ENCODE measurements around the gene DGKI. TPM values are rescaled to one million over a fixed set of nuclear protein-coding genes. Genes with fewer than 3 reads are reported as not detected.

Gene DGKI
- total RNA-seq, 1 experiment from 2014 or later = not detected

DNA sequence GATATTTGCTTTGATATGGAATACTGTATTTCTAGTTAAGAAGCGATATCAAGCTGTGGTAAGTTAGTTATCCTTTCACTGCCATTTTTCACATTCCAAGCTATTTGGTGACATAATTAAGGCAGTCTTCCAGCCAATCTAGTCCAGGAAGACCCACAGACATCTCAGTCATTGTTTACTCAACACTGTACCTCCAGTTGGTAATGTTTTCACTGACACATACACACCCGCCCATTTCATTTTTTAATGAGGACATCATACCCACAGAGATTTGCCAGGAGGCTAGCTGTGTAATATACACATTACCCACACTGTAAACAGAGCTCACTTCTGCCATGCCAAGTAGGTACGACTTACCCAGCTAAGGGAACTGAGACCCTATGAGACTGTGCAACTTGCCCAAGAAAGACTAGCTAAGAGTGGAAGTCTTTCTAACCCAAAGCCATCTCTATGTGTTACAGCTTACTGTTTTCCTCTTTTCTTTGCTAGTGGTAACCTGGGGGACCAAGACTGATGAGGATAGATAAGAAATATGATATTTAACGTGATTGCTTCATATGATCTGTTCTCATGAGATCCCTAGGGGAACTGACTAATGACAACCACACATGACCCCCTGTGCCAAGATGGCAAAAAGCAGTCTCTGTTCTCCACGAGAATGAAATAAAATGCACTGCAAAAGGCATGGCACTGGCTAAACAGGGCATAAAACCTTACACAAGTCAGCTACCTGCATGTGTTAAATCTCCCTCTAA is 179.0 kb downstream of the DGKI start:
- Histone ChIP-seq H3K9ac (ENCODE audit: low read length) (no peak overlapping the region), H3K27ac (ENCODE audit: low read length) (no peak overlapping the region), H3K4me1 (ENCODE audit: low read length) (no peaks in the 10 kb centered on the region), H3K27me3 (ENCODE audit: low read length) (no peaks in the 10 kb centered on the region), H3K4me3 (ENCODE audit: low read length) (no peak overlapping the region), H3K36me3 (ENCODE audit: insufficient read depth, low read length) (no peaks in the 10 kb centered on the region), H3K9me3 (ENCODE audit: low read length) (no peaks in the 10 kb centered on the region), H2AFZ (ENCODE audit: low read length) (no peak overlapping the region), H4K20me1 (ENCODE audit: insufficient read depth, low read depth, low read length) (no peaks in the 10 kb centered on the region; the same call in 1 of the 2 replicates), H3K4me2 (ENCODE audit: low read depth, low read length, poor library complexity, severe bottlenecking) (no peak overlapping the region), H3K9me2 (replicated peaks; ENCODE audit: insufficient read depth, low read length) (no peaks in the 10 kb centered on the region), H3K79me2 (ENCODE audit: low read length) (no peaks in the 10 kb centered on the region)
- DNase-seq = no peak

DNA sequence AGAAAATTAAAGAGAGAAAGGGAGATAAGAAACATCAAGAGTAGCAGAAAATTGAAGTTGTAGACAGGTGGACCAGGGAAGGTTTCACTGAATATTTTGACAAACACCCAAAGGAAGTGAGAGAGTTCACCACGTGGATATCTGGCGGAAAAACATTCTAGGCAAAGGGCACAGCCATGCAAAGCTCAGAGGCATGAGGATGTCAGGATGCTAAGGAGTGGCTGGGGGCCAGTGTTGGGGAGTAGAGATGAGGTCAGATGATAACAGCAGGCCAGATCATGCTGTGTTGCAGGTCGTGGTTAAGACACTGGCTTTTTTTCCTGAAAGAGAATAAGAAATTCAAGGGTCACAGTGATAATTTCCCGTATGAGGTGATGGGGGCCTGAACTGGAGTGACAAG is 181.9 kb downstream of the DGKI start:
- no peak overlapping the region for H3K4me2 ChIP-seq (ENCODE audit: low read depth, low read length, poor library complexity, severe bottlenecking)
- no peak for DNase-seq
- H3K9me2 ChIP-seq (replicated peaks; ENCODE audit: insufficient read depth, low read length) = no peaks in the 10 kb centered on the region

DNA sequence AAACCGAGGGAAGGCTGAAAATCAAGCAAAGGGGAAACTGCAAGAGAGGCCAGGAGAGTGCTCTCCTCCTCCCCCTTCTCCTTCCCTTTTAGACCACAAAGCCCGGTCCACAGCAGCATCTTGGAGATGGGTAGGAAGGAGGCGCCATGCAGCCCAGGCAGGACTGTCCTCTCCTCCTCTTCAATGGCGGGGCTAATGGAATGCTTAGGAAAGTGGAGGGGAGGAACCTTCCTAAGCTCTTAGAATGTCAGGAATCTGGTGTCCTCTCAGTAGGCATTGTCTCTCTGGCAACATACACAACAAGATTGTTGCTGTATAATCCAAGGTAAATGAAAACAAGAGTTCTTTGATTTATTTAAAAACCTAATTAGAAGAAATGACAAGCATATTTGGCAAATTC is 185.1 kb downstream of the DGKI start:
- no peak overlapping the region for H3K27ac ChIP-seq (ENCODE audit: low read length)
- no peak overlapping the region for H3K4me3 ChIP-seq (ENCODE audit: low read length)
- DNase-seq = no peak
- H3K36me3 ChIP-seq (ENCODE audit: insufficient read depth, low read length) = no peaks in the 10 kb centered on the region
- H3K79me2 ChIP-seq (ENCODE audit: low read length) = no peaks in the 10 kb centered on the region
- H4K20me1 ChIP-seq (ENCODE audit: insufficient read depth, low read depth, low read length) = no peaks in the 10 kb centered on the region
- H3K27me3 ChIP-seq (ENCODE audit: low read length) = no peaks in the 10 kb centered on the region
- H2AFZ ChIP-seq (ENCODE audit: low read length) = no peak overlapping the region
- no peaks in the 10 kb centered on the region for H3K9me3 ChIP-seq (ENCODE audit: low read length)
- no peaks in the 10 kb centered on the region for H3K4me1 ChIP-seq (ENCODE audit: low read length)
- no peaks in the 10 kb centered on the region for H3K9me2 ChIP-seq (replicated peaks; ENCODE audit: insufficient read depth, low read length)
- H3K9ac ChIP-seq (ENCODE audit: low read length) = no peak overlapping the region
- H3K4me2 ChIP-seq (ENCODE audit: low read depth, low read length, poor library complexity, severe bottlenecking) = no peak overlapping the region

More for the DNA sequence above, 181.9 kb downstream of the DGKI start:
- H3K4me1 ChIP-seq (ENCODE audit: low read length) = no peaks in the 10 kb centered on the region
- no peak overlapping the region for H3K27ac ChIP-seq (ENCODE audit: low read length)
- H3K36me3 ChIP-seq (ENCODE audit: insufficient read depth, low read length) = no peaks in the 10 kb centered on the region
- H3K79me2 ChIP-seq (ENCODE audit: low read length) = no peaks in the 10 kb centered on the region
- H3K27me3 ChIP-seq (ENCODE audit: low read length) = no peaks in the 10 kb centered on the region
- H3K4me3 ChIP-seq (ENCODE audit: low read length) = no peak overlapping the region
- no peaks in the 10 kb centered on the region for H4K20me1 ChIP-seq (ENCODE audit: insufficient read depth, low read depth, low read length)
- no peak overlapping the region for H2AFZ ChIP-seq (ENCODE audit: low read length)
- no peak overlapping the region for H3K9ac ChIP-seq (ENCODE audit: low read length)
- H3K9me3 ChIP-seq (ENCODE audit: low read length) = no peaks in the 10 kb centered on the region

DNA sequence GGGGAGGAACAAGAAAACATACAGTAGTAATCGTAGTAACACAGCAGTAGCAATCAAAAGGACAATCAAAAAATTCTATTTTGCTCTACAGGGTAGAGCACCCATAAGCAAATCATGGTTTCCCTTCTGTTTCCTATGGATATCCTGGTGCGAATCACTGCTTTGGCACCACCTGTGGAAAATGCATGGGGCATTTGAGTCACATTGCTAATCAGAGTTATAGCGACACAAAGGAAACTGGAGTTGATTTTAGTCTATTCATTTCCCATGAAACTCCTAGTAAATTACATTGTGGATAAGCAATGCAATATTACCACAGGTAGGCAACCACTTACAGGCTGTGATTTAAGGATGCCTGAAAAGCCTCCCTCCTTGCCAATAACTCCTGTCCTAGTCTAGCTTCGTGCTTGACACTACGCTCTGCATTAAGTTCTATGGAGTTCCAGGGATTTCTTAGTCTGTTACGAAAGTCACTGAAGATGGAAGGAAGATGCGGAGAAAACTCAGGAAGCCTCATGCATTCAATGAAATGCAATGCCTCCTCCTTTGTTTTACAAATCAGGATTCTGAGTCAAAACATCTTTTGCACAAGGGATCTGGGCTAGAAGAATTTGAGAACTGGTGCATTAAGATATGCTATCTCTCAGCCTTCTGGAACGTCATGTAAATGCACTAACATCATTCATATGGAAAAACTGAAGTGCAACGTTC is 188.4 kb downstream of the DGKI start:
- Histone ChIP-seq H3K27me3 (ENCODE audit: low read length) (no peaks in the 10 kb centered on the region), H2AFZ (ENCODE audit: low read length) (no peak overlapping the region), H3K4me3 (ENCODE audit: low read length) (no peak overlapping the region), H3K9me3 (ENCODE audit: low read length) (no peaks in the 10 kb centered on the region), H3K79me2 (ENCODE audit: low read length) (no peaks in the 10 kb centered on the region), H3K36me3 (ENCODE audit: insufficient read depth, low read length) (no peaks in the 10 kb centered on the region), H3K9me2 (replicated peaks; ENCODE audit: insufficient read depth, low read length) (no peaks in the 10 kb centered on the region), H3K9ac (ENCODE audit: low read length) (no peak overlapping the region), H3K27ac (ENCODE audit: low read length) (no peak overlapping the region), H3K4me1 (ENCODE audit: low read length) (no peaks in the 10 kb centered on the region), H3K4me2 (ENCODE audit: low read depth, low read length, poor library complexity, severe bottlenecking) (no peak overlapping the region), H4K20me1 (ENCODE audit: insufficient read depth, low read depth, low read length) (no peaks in the 10 kb centered on the region)
- DNase-seq = no peak

DNA sequence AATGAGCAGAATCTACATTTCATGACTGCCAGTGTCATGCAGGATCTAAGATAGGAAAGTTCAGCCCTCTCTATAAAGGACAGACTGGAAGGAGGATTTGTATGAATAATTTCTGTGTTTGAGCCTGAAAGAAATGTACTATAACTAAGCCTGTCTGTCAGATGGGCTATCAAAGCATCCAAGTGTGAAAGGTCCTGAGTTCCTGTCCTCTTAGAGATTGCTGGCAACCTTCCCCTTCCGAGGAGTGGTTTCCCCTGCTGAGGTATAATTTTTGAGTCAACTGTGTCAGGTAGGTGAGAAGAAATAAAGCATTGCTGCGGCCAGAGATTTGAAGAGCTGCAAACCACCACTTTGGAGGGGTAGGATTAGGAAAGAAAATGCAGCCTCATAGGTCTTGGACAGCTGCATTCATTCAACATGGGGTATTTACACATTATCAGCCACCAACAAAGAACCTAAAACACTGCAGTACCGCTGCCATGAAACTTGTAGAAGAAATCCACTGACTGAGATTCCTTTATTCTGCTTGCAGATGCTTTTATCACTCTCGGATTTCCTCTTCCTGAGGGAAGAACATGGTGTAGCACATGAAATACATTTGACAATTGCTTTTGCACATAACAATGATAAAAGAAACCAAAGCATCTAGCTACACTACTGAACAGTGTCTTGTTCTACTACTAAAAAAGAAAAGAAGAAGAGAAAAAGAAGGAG is 189.1 kb downstream of the DGKI start:
- Histone ChIP-seq H3K9me3 (ENCODE audit: low read length) (no peaks in the 10 kb centered on the region), H3K79me2 (ENCODE audit: low read length) (no peaks in the 10 kb centered on the region), H3K4me2 (ENCODE audit: low read depth, low read length, poor library complexity, severe bottlenecking) (no peak overlapping the region), H3K27ac (ENCODE audit: low read length) (no peak overlapping the region), H3K4me3 (ENCODE audit: low read length) (no peak overlapping the region), H4K20me1 (ENCODE audit: insufficient read depth, low read depth, low read length) (no peaks in the 10 kb centered on the region), H3K9ac (ENCODE audit: low read length) (no peak overlapping the region), H2AFZ (ENCODE audit: low read length) (no peak overlapping the region), H3K9me2 (replicated peaks; ENCODE audit: insufficient read depth, low read length) (no peaks in the 10 kb centered on the region), H3K4me1 (ENCODE audit: low read length) (no peaks in the 10 kb centered on the region), H3K36me3 (ENCODE audit: insufficient read depth, low read length) (no peaks in the 10 kb centered on the region), H3K27me3 (ENCODE audit: low read length) (no peaks in the 10 kb centered on the region)
- no peak for DNase-seq

DNA sequence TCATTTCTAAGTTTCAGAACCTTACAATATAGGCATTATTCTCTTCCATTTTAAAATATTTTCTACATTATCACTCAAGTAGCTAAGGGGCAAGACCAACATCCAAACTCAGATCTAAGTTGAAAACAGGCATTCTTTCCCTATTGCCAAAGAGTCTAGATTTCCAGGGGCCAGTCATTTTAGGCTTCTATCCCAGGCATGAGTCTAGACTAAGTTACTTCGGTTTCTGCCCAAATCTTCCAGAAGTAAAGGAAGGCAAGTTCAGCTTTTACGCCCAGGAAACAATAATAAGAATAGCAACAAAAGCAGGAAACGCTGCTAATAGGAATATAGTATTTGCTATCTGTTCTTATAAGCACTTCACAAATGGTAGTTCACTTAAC is 189.9 kb downstream of the DGKI start:
- no peaks in the 10 kb centered on the region for H3K27me3 ChIP-seq (ENCODE audit: low read length)
- H3K9me2 ChIP-seq (replicated peaks; ENCODE audit: insufficient read depth, low read length) = no peaks in the 10 kb centered on the region
- H3K4me1 ChIP-seq (ENCODE audit: low read length) = no peaks in the 10 kb centered on the region
- no peak overlapping the region for H3K27ac ChIP-seq (ENCODE audit: low read length)
- no peak overlapping the region for H3K4me2 ChIP-seq (ENCODE audit: low read depth, low read length, poor library complexity, severe bottlenecking)
- no peaks in the 10 kb centered on the region for H4K20me1 ChIP-seq (ENCODE audit: insufficient read depth, low read depth, low read length)
- H3K9me3 ChIP-seq (ENCODE audit: low read length) = no peaks in the 10 kb centered on the region
- no peaks in the 10 kb centered on the region for H3K79me2 ChIP-seq (ENCODE audit: low read length)
- H3K9ac ChIP-seq (ENCODE audit: low read length) = no peak overlapping the region
- no peak overlapping the region for H2AFZ ChIP-seq (ENCODE audit: low read length)
- DNase-seq = no peak
- H3K4me3 ChIP-seq (ENCODE audit: low read length) = no peak overlapping the region
- H3K36me3 ChIP-seq (ENCODE audit: insufficient read depth, low read length) = no peaks in the 10 kb centered on the region

DNA sequence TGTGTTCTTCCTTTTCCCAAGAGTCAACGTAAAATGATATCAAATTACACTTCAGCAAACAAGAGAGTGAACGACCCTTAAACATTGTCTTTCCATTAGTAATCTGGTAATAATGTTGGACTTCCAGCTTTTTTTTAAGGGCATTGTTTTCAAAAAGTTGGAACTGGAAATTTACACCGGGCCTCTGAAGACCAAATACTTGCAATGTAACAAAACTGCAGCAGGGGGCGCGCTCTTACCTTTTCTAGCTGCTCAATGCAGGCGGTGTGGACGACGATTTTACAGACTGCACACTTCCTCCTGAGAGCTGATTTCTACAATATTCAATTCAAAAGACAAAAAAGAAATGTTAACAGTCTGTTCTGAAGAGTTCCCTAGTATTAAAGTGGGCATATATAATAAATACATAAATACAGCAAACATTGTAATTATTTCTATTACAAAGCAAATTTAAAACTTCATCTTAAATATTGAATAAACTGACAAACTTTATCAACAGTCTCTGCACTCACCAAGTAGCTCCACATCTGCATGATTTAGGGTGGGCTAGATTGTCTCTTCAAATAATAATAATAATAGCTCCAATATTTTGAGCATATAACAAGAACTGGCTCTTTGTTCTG is 190.4 kb downstream of the DGKI start:
- Histone ChIP-seq H2AFZ (ENCODE audit: low read length) (no peak overlapping the region), H3K27ac (ENCODE audit: low read length) (no peak overlapping the region), H3K9ac (ENCODE audit: low read length) (no peak overlapping the region), H3K4me2 (ENCODE audit: low read depth, low read length, poor library complexity, severe bottlenecking) (no peak overlapping the region), H3K36me3 (ENCODE audit: insufficient read depth, low read length) (no peaks in the 10 kb centered on the region), H3K79me2 (ENCODE audit: low read length) (no peaks in the 10 kb centered on the region), H4K20me1 (ENCODE audit: insufficient read depth, low read depth, low read length) (no peaks in the 10 kb centered on the region), H3K27me3 (ENCODE audit: low read length) (no peaks in the 10 kb centered on the region), H3K9me3 (ENCODE audit: low read length) (no peaks in the 10 kb centered on the region), H3K4me3 (ENCODE audit: low read length) (no peak overlapping the region), H3K4me1 (ENCODE audit: low read length) (no peaks in the 10 kb centered on the region), H3K9me2 (replicated peaks; ENCODE audit: insufficient read depth, low read length) (no peaks in the 10 kb centered on the region)
- peak; percentile 87 for DNase-seq

DNA sequence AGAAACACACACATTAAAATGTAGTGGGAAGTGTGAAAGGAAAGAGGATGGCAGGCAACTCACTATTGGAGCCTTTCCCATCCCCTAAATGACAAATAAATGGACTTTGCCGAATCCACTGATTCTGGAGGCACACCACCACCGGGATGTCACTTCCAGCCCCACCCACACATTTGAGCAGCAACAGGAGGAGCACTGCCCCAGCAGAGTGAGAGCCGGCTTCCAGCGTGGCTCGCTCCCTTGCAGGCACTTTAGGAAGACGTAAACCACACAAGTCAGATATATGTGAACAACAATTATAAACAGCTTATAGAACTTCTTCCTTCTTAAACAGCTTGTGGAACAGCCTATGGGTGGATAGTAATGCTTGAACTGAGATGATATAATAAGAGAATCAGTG is 191.0 kb downstream of the DGKI start:
- Histone ChIP-seq H3K9me2 (replicated peaks; ENCODE audit: insufficient read depth, low read length) (no peaks in the 10 kb centered on the region), H3K36me3 (ENCODE audit: insufficient read depth, low read length) (no peaks in the 10 kb centered on the region), H2AFZ (ENCODE audit: low read length) (no peak overlapping the region), H3K27ac (ENCODE audit: low read length) (no peak overlapping the region), H3K27me3 (ENCODE audit: low read length) (no peaks in the 10 kb centered on the region), H3K9ac (ENCODE audit: low read length) (no peak overlapping the region), H3K4me2 (ENCODE audit: low read depth, low read length, poor library complexity, severe bottlenecking) (no peak overlapping the region), H3K79me2 (ENCODE audit: low read length) (no peaks in the 10 kb centered on the region), H4K20me1 (ENCODE audit: insufficient read depth, low read depth, low read length) (no peaks in the 10 kb centered on the region), H3K4me3 (ENCODE audit: low read length) (no peak overlapping the region), H3K4me1 (ENCODE audit: low read length) (no peaks in the 10 kb centered on the region), H3K9me3 (ENCODE audit: low read length) (no peaks in the 10 kb centered on the region)
- no peak for DNase-seq

All from Karpas-422 (cell line).